Hepatocyte (in vitro differentiated cells): ENCODE measurements around the gene PTPN2.

Experiments
- CTCF ChIP-seq: fragments of 200-600 bp; sonication (generic); IDR thresholded peaks from 2 replicates; pipeline ENCODE4 v1.5.1; 2016; ENCODE audit warnings: antibody characterized with exemption, mild to moderate bottlenecking; ENCODE audit not compliant: poor library complexity
- EZH2 ChIP-seq: fragments of 200-600 bp; sonication (generic); IDR thresholded peaks from 2 replicates; pipeline ENCODE4 v1.6.1; 2016; ENCODE audit warnings: antibody characterized with exemption, mild to moderate bottlenecking, borderline replicate concordance
- EZH2phosphoT487 ChIP-seq: fragments of 200-600 bp; sonication (generic); IDR thresholded peaks from one replicate; pipeline ENCODE4 v1.6.1; 2018; ENCODE audit warnings: antibody characterized with exemption, mild to moderate bottlenecking, low read depth, moderate library complexity; ENCODE audit not compliant: unreplicated experiment, severe bottlenecking

GRCh38 chr18:12872408-12872807 lies 11.6 kb downstream of the PTPN2 start:
- TF ChIP-seq CTCF: no peak
- no peak for TF ChIP-seq EZH2phosphoT487
- TF ChIP-seq EZH2: no peak
